Muscle layer of colon (tissue), 2 donors: ENCODE results near the gene USH2A.

Experiments
- H3K27ac ChIP-seq: one replicate; pipeline ENCODE4 v1.7.0; 2013; ENCODE audit warnings: low read depth, mild to moderate bottlenecking, low read length, moderate library complexity
- H3K27me3 ChIP-seq, 2 donors: one replicate each; pipeline ENCODE4 v1.7.0; 2013; ENCODE audit warnings: low read length in 2 of 2, mild to moderate bottlenecking in 2 of 2; ENCODE audit not compliant: insufficient read depth in 2 of 2, control insufficient read depth in 1 of 2
- H3K36me3 ChIP-seq: one replicate; pipeline ENCODE4 v1.7.0; 2013; ENCODE audit warnings: mild to moderate bottlenecking, low read length; ENCODE audit not compliant: insufficient read depth
- H3K4me1 ChIP-seq: one replicate; pipeline ENCODE4 v1.7.0; 2013; ENCODE audit warnings: mild to moderate bottlenecking, low read length; ENCODE audit not compliant: insufficient read depth
- H3K4me3 ChIP-seq, 2 donors: one replicate each; pipeline ENCODE4 v1.7.0; 2013; ENCODE audit warnings: low read length in 2 of 2, low read depth in 1 of 2, mild to moderate bottlenecking in 1 of 2, moderate library complexity in 1 of 2
- H3K9ac ChIP-seq: one replicate; pipeline ENCODE4 v1.7.0; 2013; ENCODE audit warnings: low read length
- H3K9me3 ChIP-seq: one replicate; pipeline ENCODE4 v1.7.0; 2013; ENCODE audit warnings: mild to moderate bottlenecking, low read length
- donor health status: abdominal sarcoma.
- donor health status: Adenocarcinoma of cecum.

USH2A gene

DNA sequence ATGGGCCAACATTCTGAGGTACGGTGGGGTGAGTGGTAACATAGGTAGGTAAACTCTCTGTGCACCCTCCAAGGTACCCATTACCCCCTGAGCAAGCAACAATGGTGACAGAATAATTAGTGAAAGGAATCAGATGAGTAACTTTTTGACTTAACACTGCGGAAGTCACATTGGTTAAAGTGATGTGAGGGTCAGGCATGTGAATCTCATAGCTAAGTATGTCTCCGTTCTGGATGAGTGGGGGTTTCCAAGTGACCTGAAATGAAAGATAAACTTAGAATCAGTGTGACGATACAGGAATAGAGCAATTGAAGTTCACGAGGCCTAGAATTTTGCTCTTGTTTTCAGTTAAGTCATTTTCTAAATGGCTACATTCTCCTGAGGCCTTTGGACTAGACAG lies 544.4 kb downstream of the USH2A start:
- Histone ChIP-seq H3K4me3 (no peak overlapping the region), H3K27ac (no peak overlapping the region), H3K27me3 (no peaks in the 10 kb centered on the region), H3K9ac (no peak overlapping the region), H3K9me3 (no peaks in the 10 kb centered on the region), H3K36me3 (no peaks in the 10 kb centered on the region), H3K4me1 (no peaks in the 10 kb centered on the region)

DNA sequence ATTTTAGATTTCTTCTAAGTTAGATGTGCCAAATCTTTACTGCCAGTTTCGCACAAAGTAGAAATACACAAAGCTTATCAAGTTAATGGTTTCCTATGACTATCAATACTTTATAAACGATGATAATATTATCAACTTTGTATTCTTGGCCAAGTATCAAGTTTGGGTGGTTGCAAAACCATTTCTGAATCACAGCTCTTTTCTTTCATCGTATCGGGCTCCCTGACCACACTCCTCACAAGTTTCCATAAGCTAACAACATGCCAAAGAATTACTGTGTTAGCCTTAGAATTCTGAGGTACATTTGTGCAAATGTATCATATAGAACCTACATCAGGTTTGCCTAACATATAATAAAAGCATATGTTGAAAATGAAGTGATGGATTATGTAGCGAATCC lies 545.1 kb downstream of the USH2A start:
- Histone ChIP-seq H3K27me3 (no peaks in the 10 kb centered on the region), H3K9ac (no peak overlapping the region), H3K27ac (no peak overlapping the region), H3K4me1 (no peaks in the 10 kb centered on the region), H3K36me3 (no peaks in the 10 kb centered on the region), H3K9me3 (no peaks in the 10 kb centered on the region), H3K4me3 (no peak overlapping the region)

DNA sequence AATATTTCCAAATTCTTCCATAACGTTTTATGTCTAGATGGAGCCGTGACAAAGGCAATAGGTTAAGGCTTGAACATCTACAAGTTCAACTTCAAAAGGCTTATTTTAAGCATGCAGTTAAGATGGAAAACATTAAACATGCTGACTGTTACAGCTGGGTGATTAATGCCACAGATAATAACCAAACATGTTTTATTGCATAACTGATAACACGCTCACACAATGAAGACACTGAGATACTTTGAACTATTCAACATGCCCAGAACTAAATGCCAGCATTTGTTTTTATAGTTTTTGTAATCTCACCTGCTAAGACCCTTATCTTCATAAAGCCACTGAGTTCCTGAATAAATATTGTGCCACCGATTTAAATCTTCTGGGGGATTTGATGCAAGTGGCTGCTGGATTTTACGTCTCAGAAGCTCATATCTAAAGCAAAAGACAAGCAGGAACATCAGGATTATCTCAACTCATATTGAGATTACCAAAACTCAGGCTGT lies 545.7 kb downstream of the USH2A start:
- Histone ChIP-seq H3K27me3 (no peaks in the 10 kb centered on the region), H3K27ac (no peak overlapping the region), H3K9ac (no peak overlapping the region), H3K4me3 (no peak overlapping the region), H3K9me3 (no peaks in the 10 kb centered on the region), H3K4me1 (no peaks in the 10 kb centered on the region), H3K36me3 (no peaks in the 10 kb centered on the region)

DNA sequence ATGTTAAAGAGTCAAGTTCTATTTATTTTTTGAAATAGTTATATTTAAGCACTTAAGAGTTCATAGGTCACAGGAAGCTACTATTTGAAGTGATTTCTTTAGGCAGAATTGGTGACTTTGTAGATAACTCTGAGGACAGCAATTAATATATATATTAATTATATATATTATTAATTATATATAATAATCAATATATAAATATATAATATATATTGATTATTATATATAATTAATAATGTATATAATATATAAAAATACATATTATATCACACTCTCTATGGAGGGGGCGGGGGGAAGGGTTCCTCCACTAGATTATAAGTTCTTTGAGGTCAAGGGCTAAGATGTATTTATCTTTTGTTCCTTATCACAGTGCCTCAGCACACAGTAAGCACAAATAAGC lies 547.5 kb downstream of the USH2A start:
- no peaks in the 10 kb centered on the region for H3K9me3 ChIP-seq
- no peaks in the 10 kb centered on the region for H3K27me3 ChIP-seq
- H3K4me1 ChIP-seq = no peaks in the 10 kb centered on the region
- no peaks in the 10 kb centered on the region for H3K36me3 ChIP-seq
- H3K4me3 ChIP-seq = no peak overlapping the region
- H3K9ac ChIP-seq = no peak overlapping the region
- H3K27ac ChIP-seq = no peak overlapping the region

DNA sequence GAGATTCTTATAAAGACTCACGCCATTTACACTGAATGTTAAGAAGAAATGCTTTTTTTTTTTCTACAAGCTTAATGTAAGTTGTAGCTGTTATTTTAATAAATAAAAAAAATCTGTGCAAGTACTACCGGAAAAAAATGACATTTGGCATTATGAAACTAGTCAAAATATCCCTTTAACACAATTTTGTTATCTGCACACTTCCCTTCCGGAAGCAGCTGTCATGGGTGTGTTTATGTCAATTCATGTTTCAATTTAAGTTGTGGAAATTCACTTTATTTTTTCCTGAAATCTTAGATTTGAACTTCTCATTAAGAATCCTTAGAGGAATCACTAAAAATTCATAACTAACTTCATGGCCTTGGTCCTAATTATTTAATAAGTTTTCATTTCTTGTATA lies 548.0 kb downstream of the USH2A start:
- H3K27ac ChIP-seq = no peak overlapping the region
- no peak overlapping the region for H3K9ac ChIP-seq
- no peaks in the 10 kb centered on the region for H3K36me3 ChIP-seq
- H3K9me3 ChIP-seq = no peaks in the 10 kb centered on the region
- H3K4me3 ChIP-seq = no peak overlapping the region
- no peaks in the 10 kb centered on the region for H3K4me1 ChIP-seq
- H3K27me3 ChIP-seq = no peaks in the 10 kb centered on the region

DNA sequence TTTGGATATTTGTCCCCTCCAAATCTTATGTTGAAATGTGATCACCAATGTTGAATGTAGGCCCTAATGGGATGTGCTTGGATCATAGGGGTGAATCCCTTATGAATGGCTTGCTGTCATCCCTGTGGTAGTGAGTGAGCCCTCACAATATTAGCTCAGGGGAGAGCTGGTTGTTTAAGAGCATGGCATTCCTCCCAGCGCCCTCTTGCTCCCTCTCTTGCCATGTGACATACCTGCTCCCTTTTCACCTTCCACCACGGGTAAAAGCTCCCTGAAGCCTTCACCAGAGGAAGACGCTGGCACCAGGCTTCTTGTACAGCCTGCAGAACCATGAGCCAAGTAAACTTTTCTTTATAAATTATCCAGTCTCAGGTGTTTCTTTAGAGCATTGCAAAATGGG lies 550.6 kb downstream of the USH2A start:
- no peak overlapping the region for H3K4me3 ChIP-seq
- H3K36me3 ChIP-seq = no peaks in the 10 kb centered on the region
- H3K9ac ChIP-seq = no peak overlapping the region

DNA sequence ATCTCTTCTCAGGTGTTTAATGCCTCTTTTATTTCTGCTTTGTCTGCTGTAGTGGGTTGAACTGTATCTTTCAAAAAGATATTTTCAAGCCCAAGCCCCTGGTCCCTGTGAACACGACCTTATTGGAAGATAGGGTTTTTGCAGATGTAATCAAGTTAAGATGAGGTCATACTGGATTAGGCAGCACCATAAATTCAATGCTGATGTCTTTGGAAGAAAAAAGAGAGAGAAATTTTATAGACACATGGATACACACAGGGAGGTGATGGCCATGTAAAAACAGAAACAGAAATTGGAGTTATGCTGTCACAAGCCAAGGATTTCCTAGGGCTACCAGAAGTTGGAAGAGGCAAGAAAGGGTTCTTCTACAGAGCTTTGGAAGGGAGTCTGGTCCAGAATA lies 554.7 kb downstream of the USH2A start:
- no peaks in the 10 kb centered on the region for H3K36me3 ChIP-seq
- H3K9me3 ChIP-seq = no peaks in the 10 kb centered on the region
- H3K27me3 ChIP-seq = no peaks in the 10 kb centered on the region
- H3K27ac ChIP-seq = no peak overlapping the region
- H3K4me1 ChIP-seq = no peaks in the 10 kb centered on the region
- no peak overlapping the region for H3K9ac ChIP-seq
- H3K4me3 ChIP-seq = no peak overlapping the region

More for the DNA sequence above, 550.6 kb downstream of the USH2A start:
- no peaks in the 10 kb centered on the region for H3K9me3 ChIP-seq
- H3K4me1 ChIP-seq = no peaks in the 10 kb centered on the region
- H3K27me3 ChIP-seq = no peaks in the 10 kb centered on the region
- no peak overlapping the region for H3K27ac ChIP-seq

DNA sequence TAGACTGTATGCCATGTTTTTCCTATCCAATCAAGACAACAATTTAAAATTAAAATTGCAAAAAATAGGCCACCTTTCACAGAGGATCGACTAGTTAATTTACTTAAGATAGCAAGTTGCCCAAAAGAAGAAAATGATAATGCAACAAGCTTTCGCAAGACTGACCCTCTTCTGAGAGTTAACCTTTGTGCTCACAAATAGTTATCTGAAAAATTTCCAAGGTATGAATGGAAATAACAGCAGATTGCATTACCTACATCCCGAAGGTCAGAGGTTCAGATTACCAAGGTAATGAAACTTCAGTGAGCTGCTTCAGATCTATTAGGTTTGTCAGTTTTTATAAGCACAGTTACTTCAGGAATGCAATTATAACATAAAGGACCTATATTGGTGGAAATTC lies 558.2 kb downstream of the USH2A start:
- Histone ChIP-seq H3K9me3 (no peaks in the 10 kb centered on the region), H3K27ac (no peak overlapping the region), H3K27me3 (no peaks in the 10 kb centered on the region), H3K4me3 (no peak overlapping the region), H3K9ac (no peak overlapping the region), H3K4me1 (no peaks in the 10 kb centered on the region), H3K36me3 (no peaks in the 10 kb centered on the region)

DNA sequence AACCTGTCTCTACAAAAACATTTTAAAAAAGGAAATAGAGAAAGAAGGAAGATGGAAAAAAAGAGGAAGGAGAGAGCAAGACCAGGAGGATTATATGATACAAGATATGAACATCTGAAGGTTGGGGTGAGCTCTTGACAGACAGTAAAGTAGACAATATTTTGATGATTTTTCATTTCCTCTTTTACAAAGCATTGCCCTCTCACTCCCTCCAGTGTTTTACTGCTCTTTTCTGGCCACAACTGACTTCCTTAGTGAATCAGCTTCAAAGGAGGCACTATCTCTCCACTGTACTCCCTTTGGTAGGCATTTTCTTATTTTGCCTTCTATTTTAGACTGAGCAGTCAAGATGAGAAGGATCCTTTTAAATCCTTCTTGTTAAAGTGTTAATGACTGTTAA lies 559.5 kb downstream of the USH2A start:
- Histone ChIP-seq H3K9ac (no peak overlapping the region), H3K27ac (no peak overlapping the region), H3K4me1 (no peaks in the 10 kb centered on the region), H3K27me3 (no peaks in the 10 kb centered on the region), H3K36me3 (no peaks in the 10 kb centered on the region), H3K9me3 (no peaks in the 10 kb centered on the region), H3K4me3 (no peak overlapping the region)

DNA sequence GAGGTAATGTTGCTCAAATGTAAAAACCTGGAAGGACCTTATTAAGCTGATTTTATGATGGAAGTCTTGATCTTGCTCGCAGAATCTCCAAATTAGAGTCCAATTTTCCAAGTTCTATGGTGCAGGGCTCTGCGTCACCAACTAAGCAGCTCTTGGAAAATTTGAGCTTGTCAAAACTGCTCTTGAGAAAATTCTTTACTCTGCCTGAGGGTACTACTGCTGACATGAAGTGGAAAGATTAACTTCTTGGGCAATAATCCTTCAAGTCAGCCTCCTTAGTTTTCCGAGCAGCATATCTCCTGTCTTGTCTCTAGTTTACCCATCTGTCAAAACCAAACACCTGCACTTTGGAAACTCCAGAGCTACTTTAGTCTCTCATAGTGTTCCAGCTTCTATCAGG lies 562.4 kb downstream of the USH2A start:
- Histone ChIP-seq H3K9me3 (no peaks in the 10 kb centered on the region), H3K4me3 (no peak overlapping the region), H3K27ac (no peak overlapping the region), H3K9ac (no peak overlapping the region), H3K4me1 (no peaks in the 10 kb centered on the region), H3K27me3 (no peaks in the 10 kb centered on the region), H3K36me3 (no peaks in the 10 kb centered on the region)

DNA sequence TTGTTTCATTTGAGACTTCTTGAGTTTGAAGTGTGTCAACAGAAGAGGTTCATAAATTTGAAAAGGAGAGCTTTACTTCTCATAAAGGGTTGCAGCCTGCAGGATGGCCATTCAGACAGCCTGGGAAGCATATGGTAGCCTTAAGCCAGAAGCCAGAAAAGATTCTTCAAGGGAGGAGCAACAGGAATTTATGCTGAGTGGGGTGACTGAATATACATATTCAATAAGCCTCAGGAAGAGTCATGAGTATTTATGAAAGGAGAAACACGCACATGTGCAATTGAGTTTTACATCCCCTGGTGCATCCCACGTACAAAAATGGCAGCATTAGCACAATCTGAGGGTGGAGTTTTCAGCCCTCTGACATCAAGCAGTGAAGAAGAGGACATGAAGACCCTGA lies 565.9 kb downstream of the USH2A start:
- Histone ChIP-seq H3K36me3 (no peaks in the 10 kb centered on the region), H3K4me3 (no peak overlapping the region), H3K4me1 (no peaks in the 10 kb centered on the region), H3K27ac (no peak overlapping the region), H3K9me3 (no peaks in the 10 kb centered on the region), H3K9ac (no peak overlapping the region), H3K27me3 (no peaks in the 10 kb centered on the region)

DNA sequence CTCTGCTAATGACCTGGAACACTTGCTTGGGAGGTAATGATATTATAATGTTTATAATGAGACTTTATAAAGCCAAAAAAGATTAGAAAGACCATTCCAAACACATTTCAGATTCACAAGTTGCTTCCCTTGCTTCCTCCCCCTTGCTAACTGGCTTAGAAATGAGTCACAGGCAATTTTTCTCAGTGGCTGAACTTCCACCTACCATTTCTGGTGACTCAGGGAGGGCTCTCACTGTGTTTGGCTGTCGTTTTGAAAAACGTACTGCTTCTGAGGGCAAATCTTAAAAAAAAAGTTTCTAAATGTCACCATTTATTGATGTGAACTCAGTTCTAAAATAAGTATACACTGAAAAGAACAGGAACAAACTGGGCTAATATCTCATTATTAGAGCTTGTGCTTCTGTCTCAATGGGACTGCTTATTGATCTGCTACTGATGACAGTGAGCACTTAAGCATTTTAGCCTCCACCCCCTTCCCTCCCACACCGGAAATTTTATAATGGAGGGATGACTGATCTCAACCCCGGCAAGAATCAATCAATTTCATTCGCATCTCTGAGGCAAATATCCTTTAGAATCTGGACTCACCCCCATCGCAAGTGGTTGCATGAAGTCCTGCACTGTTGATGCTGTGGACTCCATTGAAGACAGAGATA lies 577.9 kb downstream of the USH2A start:
- no peak overlapping the region for H3K27ac ChIP-seq
- H3K9ac ChIP-seq = no peak overlapping the region
- no peaks in the 10 kb centered on the region for H3K36me3 ChIP-seq
- H3K9me3 ChIP-seq = no peaks in the 10 kb centered on the region
- no peaks in the 10 kb centered on the region for H3K27me3 ChIP-seq
- H3K4me1 ChIP-seq = no peaks in the 10 kb centered on the region
- no peak overlapping the region for H3K4me3 ChIP-seq
